GM18517 (cell line): ENCODE results near the gene ALDH8A1.
"Not testable (repeated sequence)": the region's sequence is repeated elsewhere in the genome, so short reads cannot be mapped to it uniquely, and the experiment has no call there.

ENCODE experiments used
- ATAC-seq: cut with Tn5 transposase; IDR thresholded peaks from one replicate; pipeline ENCODE4 v1.9.1; 2021; ENCODE audit warnings: mild to moderate bottlenecking, moderate library complexity; ENCODE audit not compliant: unreplicated experiment

ALDH8A1 gene

DNA sequence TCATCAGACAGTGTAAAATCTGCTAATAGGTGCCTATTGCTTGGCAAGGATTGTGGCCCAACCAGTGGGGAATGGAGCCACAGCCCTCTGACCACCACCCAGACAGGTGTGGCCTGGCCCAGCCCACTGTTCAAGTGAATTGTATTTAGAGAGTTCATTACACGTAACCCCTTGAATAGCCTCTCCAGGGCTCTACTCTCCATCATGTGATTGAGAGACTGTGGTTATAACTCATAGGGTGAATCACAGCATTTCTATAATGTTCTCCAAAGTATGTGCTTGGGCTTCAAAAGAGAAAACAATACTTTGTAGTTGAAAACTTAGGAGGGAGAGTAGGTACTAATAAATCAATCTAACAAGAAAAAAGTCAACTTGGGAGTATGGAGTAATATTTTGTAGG is 38.4 kb downstream of the ALDH8A1 start:
- no peak for ATAC-seq

DNA sequence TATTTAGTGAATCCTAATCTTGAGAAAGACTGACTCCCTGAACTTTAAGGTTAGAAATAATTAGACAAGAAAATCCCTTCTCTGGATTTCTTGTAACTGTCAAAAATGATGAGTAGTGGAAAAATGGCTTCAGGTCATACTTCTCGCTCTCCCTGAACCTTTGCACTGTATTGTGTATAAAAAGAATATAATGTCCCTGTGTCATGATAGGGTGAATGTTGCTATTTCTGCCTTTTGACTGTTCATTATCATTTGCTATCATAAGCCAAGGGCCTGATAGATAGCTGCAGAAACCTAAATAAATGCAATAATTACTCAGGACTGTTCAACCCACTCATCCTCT is 39.3 kb downstream of the ALDH8A1 start:
- ATAC-seq: no peak

DNA sequence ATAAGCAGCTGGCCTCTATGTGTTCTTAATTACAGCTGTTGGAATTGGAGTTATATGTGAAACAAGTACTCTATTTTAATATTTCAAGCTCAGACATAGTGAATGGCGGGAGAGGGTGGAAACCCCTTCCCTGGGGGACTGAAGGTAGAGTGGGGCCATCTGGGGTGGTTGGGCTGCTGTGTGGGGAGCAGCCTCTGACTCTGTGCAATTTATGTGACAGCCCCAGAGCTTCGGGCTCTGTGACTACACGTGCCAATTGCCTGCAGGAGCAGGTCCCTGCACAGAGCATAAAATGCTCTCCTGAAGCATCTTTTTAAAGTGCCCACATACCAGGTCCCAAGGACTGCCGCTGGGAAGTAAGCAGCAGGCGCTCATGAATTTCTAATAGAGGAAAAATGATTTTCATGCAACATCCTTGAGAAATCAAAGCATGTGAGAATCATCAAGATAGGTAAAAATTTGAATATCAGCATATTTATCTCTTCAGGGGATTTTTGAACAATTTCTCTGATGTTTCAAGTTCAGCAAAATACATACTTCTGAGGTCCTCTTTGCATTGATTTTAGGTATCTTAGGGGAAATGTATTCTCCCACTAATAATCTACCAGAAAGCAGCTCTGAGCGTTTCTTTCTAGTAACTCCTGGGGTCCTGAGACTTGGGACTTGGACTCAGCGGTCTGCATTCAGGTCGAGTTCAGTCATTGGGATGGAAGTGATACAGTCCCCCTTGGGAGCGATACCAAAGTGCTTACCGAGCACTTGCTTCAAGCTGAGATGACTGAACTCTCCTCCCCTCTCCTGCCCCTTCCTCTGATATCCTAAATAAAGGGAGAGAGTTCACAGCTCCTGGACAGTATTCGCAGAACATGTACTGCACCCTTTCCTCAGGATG is 40.0 kb downstream of the ALDH8A1 start:
- no peak for ATAC-seq

DNA sequence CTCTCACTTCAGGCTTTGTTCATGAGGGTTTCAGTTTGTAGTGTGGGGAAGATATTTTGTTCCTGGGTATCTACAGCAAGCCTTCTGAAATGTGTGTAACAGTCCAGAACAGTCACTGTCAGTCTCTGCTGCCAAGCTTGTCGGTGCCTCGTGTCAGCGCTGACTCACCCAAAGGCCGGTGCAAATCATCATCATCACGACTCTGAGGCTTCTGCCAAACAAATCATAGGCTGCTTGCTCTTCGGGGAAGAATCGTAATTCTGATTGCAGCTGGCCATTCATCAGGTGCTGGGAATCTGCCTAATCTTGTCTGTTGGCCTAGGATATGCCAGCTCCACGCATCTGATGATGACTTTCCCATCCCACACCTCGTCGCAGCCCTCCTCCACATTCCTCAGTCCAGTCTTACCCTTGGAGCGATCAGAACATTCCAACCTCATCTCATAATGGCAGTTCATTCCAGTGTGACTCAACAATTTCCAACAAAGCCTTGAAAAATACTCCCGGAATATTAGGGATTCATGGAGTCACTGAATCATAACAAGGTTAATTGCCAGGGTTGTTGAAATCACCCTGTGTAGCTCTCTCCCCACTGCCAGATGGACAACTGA is 40.9 kb downstream of the ALDH8A1 start:
- ATAC-seq: no peak

DNA sequence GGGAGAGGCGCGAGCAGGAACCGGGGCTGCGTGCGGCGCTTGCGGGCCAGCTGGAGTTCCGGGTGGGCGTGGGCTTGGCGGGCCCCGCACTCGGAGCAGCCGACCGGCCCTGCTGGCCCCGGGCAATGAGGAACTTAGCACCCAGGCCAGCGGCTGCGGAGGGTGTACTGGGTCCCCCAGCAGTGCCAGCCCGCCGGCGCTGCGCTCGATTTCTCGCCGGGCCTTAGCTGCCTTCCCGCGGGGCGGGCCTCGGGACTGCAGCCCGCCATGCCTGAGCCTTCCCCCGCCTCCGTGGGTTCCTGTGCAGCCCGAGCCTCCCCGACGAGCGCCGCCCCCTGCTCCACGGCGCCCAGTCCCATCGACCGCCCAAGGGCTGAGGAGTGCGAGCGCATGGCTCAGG is 45.2 kb downstream of the ALDH8A1 start:
- ATAC-seq: not testable (repeated sequence)

DNA sequence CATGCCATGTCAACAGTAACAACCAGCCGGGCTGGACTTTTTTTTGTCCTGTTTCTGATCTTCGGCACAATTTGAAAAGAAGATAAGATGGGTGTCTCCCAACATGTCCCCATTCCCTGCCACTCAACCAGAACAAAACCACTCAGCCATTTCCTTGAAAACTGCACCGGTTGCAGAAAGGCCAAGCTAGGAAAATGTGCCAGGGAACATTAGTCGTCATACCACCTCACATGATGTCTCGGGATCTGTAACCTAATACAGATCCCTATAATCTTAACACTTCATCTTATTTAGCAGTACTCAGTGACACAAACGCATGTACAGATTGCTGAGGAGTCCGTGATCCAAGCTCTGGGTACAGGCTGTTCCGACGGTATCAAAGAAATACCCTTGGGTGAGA is 46.5 kb downstream of the ALDH8A1 start:
- ATAC-seq: no peak

DNA sequence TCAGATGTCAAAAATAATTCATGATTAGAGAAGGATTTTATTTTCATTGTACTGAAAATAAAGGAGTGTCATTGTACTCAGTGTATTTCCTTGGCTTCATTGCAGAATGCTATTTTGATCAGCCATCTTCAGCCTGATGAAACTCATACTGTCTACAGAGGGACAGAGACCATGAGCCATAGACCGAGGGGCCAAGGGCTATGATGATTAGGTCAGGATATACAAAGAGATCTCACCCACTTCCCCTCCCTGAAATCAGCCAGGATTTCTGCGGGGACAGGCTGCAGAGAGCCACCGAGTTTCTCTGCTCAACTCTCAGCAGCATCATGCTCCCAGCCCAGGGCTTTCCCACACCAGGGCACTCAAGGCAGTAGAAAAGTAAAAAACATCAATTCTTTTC is 47.0 kb downstream of the ALDH8A1 start:
- ATAC-seq: no peak

DNA sequence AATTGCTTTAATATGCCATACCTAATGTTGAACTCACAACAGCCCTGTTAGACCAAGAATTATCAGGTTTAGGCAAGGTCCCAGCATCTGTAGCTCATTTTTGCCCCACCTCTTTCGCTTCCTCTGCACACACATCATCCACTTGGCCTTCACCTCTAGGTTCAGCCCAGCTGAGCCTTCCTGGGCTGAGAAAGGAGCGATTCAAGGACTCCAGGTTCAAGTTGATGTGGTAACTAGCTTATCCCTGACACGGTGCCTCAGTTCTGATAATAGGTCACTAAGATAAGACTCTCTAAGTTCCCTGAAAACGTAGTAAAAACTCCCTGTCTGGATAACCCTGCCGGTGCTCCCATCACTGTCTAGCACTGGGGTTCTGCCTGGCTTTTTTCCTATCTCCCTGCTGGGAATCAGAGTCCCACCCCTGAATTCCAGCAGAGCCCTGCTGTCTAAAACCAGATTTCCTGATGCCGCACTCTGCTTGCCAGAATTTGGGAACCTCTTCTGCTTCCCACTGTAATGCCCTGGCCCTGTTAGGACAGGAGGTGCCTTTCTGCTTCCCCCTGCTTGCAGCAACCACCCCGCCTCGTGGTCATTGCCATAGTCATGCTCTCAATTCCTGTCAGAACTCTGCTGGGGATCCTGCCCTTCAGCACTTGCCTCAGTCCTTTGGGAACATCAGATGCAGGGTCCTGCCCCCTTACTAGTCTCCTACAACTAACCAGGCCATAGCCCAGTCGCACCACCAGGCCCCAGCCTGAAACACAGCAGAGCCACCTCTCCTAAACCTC is 47.6 kb downstream of the ALDH8A1 start:
- ATAC-seq: no peak

DNA sequence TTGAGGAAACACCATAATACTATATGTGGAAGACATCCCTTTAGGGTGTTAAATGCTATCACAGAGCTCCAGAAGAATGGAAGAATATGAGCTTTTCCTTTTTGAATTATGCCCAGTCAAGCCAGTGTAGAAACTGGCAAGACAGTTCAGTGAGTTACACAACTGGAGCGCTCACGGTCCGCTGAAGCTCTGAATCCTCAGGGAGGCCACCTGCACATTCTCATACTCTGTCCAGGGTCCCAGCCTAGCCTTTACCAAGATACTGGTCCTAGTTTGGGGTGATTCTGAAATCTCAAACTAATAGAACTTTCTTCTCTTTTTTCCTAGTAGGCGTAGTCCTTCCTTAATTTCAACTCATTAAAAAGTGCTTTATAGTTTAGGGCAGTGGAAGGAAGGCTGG is 51.3 kb downstream of the ALDH8A1 start:
- ATAC-seq: no peak

DNA sequence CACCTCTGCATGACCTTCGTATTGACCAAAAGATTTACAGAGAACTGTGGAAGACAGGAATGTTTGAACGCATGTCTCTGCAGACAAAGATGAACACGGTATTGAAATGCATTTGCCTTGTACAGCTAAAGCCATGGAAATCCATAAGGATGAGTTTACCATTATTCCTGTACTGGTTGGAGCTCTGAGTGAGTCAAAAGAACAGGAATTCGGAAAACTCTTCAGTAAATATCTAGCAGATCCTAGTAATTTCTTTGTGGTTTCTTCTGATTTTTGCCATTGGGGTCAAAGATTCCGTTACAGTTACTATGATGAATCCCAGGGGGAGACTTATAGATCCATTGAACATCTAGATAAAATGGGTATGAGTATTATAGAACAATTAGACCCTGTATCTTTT is 51.7 kb downstream of the ALDH8A1 start:
- not testable (repeated sequence) for ATAC-seq

DNA sequence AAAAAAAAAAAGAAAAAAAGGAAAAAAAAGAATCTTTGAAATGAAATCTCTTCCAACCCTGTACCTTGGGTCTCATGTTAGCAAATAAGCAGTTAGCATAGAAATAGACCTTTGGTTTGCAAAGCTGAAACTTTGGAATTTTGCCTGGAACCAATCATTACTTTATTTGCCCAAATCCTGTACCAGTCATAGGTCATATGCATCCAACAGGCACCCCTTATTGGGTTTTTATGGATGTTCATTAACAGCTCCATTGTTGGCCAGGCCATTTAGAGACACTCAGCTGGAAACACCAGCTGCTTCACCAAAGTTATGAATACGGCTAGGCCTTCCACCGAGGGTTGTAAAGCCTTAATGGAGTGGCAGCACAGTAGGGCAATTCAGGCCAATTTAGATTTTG is 53.0 kb downstream of the ALDH8A1 start:
- no peak for ATAC-seq

DNA sequence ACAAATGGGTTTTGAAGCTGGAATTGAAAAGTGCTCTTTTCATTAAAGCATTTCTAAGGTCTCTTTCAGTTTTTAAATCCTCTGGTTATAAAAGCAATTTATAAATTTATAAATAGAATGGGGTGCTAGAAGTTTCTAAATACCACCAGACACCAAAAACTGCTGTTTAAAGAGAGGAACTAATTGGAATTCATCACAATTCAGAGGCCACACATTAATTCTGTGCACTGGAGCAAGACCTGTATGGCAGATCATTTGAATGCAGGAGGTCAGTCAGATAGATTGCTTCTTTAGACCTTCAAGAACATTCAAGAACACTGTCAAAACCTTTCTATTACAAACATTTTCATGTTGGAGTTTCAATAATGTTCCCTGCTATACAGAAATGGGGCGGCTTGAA is 55.1 kb downstream of the ALDH8A1 start:
- ATAC-seq: no peak

DNA sequence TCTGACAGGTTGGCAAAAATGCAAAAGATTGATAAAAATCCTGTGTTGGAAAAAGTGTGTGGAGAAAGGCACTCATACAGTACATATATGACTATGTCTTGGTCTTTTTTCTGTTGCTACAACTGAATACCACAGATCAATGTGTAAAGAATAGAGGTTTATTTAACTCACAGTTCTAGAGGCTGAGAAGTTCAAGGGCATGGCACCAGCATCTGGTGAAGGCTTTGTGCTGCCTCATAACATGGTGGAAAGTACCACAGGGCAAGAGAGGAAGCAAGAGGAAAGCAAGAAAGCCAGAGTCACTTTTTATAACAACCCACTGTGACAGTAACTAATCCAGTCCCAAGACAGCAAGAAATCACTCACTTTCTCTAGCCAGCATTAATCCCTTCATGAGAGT is 57.5 kb downstream of the ALDH8A1 start:
- ATAC-seq: no peak

DNA sequence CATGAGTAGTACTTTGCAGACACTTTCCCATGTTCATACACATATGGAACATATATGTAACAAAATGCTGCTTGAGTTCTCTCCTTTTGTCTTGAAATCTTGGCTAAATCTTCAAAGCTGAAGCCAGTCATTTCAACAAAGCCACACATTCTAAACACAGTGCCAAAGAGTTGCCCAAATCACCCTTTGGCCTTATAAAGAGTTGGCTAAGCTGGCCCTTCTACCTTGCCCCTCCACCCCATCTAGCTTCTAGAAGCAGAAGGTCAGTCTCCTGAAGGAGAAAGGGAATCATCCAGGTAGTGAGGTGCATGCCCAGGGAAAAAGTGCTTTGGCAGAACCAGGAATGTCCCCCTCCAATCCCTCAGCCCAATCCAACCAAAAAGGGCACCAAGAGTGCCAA is 58.3 kb downstream of the ALDH8A1 start:
- no peak for ATAC-seq

DNA sequence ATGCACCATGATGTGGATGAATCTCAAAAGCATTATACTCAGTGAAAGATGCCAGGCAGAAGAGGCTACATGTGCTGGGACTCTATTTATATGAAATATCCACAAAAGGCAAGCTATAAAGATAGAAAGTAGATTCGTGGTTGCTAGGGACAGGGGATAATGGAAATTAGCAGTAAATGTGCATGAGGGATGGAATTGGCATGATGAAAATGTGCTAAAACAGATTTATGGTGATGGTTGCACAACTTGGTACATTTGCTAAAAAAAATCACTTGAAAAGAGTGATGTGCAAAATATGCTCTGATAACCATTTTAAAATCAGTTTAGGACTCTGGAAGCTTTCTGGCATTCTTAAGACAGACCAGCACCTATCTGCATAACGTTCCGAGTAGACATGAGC is 61.6 kb downstream of the ALDH8A1 start:
- no peak for ATAC-seq

DNA sequence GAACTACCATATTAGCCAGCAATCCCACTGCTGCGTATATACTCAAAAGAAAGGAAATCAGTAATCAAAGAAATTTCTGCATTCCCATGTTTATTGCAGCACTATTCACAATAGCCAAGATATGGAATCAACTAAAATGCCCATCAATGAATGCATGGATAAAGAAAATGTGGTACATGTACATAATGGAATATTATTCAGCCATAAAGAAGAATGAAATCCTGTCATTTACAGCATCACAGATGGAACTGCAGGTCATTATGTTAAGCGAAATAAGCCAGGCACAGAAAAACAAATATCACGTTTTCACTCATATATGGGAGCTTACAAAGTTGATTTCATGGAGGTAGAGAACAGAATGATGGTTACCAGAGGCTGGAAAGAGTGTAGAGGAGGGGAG is 65.1 kb downstream of the ALDH8A1 start:
- ATAC-seq: no peak

DNA sequence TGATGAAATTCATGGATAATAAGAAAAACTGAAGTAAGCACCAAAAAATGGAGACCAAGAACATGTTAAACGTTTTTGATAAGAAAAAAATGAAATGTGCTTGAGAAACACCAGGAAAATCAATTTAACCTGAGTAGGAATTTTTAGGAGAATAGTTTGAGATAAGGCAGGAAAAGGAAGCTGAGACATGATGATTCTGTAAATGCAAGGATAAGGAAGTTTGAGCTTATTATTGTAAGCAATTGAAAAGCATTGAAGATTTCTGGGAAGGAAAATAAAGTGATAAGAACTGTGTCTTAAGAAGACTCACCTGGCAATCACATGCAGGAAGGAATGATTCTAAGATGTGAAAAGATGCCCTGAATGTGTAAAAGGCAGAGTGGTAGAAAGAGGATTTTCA is 66.6 kb downstream of the ALDH8A1 start:
- ATAC-seq: no peak

DNA sequence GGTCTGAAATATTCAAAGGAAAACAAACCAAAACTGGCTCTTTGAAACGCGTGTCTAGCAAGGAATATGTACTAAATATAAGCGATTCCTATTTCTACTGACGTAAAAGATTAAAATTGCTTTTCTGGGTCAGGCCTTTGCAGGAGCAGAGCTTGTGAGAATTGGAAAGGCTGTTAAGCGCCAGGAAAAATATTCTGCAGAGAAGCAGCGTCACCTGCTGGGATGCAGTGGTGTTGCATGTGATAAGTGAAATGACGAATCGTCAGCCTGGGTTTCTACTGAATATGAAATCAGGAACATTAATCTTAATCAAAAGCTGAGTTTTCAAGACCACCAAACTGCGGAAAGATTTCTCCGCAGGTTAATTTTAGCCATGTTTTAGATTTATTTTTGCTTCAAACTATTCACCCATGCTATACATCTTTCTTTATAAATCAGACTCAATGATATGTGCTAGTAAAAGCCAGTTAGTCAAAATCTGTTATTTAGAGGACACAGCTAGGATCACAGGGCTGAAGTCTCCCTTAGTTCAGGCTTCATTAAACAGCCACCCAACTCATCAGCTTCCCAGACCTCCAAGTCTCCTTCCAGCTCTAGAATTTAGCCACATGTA is 67.4 kb downstream of the ALDH8A1 start:
- ATAC-seq: no peak

DNA sequence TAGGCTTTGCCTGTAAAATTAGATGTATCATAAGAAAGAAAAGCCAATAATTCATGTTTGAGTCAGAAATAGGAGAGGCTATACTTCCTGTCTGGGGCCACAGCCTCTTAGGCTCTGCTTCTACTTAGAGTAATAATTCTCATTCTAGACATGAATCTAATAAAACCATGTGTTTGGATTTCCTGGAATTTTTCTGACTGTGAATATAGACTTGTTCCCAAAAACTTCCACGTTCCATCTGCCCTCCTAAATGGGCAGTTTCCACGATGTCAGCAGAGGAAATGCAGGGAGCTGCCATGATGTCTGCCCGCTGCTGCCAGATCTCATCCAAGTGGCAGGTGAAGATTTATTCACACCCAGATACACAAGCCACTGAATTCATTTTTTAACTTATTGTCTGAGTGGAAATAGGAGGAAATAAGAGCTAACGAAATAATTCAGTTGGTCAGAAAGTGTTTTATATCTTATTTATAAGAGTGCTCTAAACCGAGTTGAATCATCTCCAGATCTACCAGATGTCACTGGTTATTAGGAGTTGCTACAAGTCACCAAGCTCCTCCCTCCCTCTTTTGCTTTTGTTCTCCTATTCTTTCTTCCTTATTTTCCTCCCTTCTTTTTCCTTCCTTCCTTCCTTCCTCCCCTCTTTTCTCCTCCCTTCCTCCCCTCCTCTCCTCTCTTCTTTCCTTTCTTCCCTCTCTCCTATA is 69.3 kb downstream of the ALDH8A1 start:
- ATAC-seq: no peak

DNA sequence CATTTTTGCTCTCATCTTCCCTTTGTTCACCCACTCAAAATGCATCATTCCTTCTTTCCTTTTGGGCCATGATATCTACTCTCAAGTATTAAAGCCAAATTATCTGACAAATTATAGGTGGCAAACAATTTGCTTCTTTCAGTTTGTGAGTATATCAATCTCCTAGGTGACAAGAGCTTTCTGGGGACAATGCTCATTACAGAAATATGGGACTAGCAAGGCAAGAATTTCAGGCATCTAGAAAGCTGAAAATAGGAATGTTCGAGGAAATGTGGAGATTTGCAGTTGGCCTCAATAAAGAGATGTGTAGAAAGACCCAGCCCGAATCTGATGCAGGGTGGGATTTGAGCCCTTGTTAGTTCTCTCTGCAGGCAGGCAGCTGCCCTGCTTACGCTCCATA is 71.8 kb downstream of the ALDH8A1 start:
- no peak for ATAC-seq

DNA sequence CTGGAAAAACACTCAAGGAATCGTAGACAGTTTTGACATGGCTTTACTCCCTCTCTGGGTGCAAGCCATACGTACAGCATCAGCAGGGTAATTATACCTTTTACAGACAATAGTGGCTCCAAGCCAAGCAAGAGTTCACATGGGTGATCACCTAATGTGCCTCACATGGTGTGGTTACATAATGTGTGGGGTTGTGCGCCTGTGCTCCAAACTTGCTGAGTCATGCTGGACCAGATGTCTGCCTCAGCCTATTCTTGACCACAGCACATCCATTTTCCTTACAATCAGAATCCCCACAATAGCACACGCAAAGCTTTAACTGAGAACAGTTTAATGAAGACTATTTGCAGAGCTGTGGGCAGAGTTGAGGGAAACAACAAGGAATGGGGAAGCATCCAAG is 74.5 kb downstream of the ALDH8A1 start:
- no peak for ATAC-seq
